Activated naive CD8-positive, alpha-beta T cell treated with anti-CD3 and anti-CD28 coated beads, Interleukin-2, amount 10 ng/mL, durations not matched to agents 7 days and 5 days (primary cell): ENCODE measurements around the gene SFR1. TPM values are rescaled to one million over a fixed set of nuclear protein-coding genes. Genes with fewer than 3 reads are reported as not detected.

ENCODE experiments used
- ATAC-seq: fragments of 150-1000 bp; cut with Tn5 transposase; one replicate; pipeline ENCODE4 v1.10.0; 2021; ENCODE audit warnings: low read depth, moderate library complexity
- POLR2A ChIA-PET: fragments of 350-600 bp; sonication (Branson Sonifier 250); formaldehyde crosslinking; loops from one replicate; lab custom pipeline; 2021; ENCODE audit warnings: antibody characterized with exemption; lab: Charles Lee
- DNase-seq: peaks from one replicate; pipeline ENCODE4 v3.0.0; 2021
- H3K27ac Mint-ChIP-seq: one replicate; pipeline ENCODE4 v1.8.0; 2022; ENCODE audit warnings: mild to moderate bottlenecking, mixed read lengths
- H3K27me3 Mint-ChIP-seq: one replicate; pipeline ENCODE4 v1.8.0; 2022; ENCODE audit warnings: mild to moderate bottlenecking, moderate library complexity, mixed read lengths
- H3K36me3 Mint-ChIP-seq: one replicate; pipeline ENCODE4 v1.8.0; 2021; ENCODE audit warnings: mild to moderate bottlenecking, mixed read lengths
- H3K4me1 Mint-ChIP-seq: one replicate; pipeline ENCODE4 v1.8.0; 2021; ENCODE audit warnings: mixed read lengths
- H3K4me3 Mint-ChIP-seq: one replicate; pipeline ENCODE4 v1.8.0; 2022; ENCODE audit warnings: mild to moderate bottlenecking, moderate library complexity, mixed read lengths
- H3K9me3 Mint-ChIP-seq: one replicate; pipeline ENCODE4 v1.8.0; 2021; ENCODE audit warnings: mixed read lengths
- total RNA-seq, 2 experiments: library from RNA; stranded (reverse); gene quantifications; one replicate each; pipeline ENCODE4 v1.2.3, GENCODE V29; 2021

The SFR1 gene
- total RNA-seq, 2 experiments from 2014 or later = 13.3 to 15.7 TPM

DNA sequence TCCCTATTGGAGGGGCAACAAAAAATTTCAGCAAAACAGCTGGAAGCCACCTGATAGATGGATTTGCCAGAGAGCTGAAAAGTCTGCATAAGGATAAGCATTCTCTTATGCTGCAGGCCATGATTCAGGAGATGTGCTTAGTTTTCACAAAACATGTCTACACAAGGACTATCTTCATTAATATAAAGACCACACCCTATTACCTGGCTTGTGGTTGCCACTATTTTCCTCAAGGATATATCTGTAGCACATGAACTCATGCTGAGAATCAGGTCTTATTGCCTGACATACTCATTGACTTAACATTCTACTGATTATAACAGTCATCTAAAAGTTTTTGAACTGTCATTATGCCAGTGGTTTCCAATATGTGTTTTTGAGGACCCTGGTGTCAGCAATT, 29.2 kb upstream of the SFR1 start:
- POLR2A ChIA-PET = no interaction called here
- ATAC-seq = no peak

DNA sequence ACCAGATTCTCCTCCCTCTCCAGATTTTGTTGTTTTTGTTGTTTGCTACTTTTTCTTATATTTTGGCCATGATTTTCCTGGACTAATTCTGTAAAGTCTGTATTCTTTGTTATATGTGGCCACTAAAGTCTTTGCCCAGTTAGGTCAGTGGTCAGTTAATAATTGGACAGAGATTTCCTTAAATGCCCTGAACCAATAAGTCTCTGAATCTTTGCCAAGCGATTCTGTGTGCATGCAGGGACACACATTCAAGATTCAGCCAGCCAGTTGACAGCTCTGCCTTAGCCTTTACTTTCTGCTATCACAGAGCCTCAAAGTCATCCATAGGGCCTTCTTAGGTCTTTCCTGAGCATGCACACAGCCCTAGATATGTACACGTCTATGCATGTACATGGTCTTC, 25.3 kb upstream of the SFR1 start:
- no peaks in the 10 kb centered on the region for H3K4me1 Mint-ChIP-seq
- no peak overlapping the region for H3K27ac Mint-ChIP-seq
- POLR2A ChIA-PET = no interaction called here
- no peak for DNase-seq
- H3K27me3 Mint-ChIP-seq = peaks cover 22% of the 10 kb centered on the region
- H3K4me3 Mint-ChIP-seq = no peak overlapping the region
- no peaks in the 10 kb centered on the region for H3K36me3 Mint-ChIP-seq
- peaks cover 2% of the 10 kb centered on the region for H3K9me3 Mint-ChIP-seq
- ATAC-seq = no peak

More for the DNA sequence above, 29.2 kb upstream of the SFR1 start:
- Mint-ChIP-seq H3K9me3 (peaks cover 2% of the 10 kb centered on the region), H3K4me1 (no peaks in the 10 kb centered on the region), H3K27me3 (peaks cover 2% of the 10 kb centered on the region), H3K27ac (no peak overlapping the region), H3K36me3 (no peaks in the 10 kb centered on the region), H3K4me3 (no peak overlapping the region)
- no peak for DNase-seq

DNA sequence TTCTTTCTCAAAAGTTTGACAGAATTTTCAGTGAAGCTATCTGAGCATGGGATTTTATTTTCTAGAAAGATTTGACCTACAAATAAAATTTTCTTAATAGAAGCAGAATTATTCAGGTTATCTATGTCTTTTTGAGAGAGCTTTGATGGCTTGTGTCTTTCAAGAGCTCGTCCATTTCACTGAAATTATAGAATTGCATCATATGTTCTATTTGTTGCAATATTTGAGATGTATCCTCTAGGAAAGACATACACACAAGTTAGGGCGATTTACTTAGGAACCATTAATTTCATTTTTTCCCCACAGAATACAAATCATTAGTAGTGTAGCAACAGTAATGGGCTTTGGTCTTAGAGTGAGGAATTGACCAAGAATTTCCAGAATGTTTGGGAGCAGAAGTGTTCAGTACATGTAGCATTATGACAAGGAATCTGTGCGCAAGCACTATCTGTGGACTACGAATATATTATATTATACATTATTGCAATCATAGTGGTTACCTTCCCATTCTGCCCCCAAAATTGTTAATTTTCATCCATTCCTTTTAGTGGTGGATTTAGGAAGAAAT, 23.5 kb upstream of the SFR1 start:
- Mint-ChIP-seq H3K4me3 (no peak overlapping the region), H3K36me3 (no peaks in the 10 kb centered on the region), H3K4me1 (no peaks in the 10 kb centered on the region), H3K9me3 (peaks cover 2% of the 10 kb centered on the region), H3K27me3 (peaks cover 33% of the 10 kb centered on the region), H3K27ac (no peak overlapping the region)
- DNase-seq (no peak), ATAC-seq (no peak)
- POLR2A ChIA-PET = no interaction called here

DNA sequence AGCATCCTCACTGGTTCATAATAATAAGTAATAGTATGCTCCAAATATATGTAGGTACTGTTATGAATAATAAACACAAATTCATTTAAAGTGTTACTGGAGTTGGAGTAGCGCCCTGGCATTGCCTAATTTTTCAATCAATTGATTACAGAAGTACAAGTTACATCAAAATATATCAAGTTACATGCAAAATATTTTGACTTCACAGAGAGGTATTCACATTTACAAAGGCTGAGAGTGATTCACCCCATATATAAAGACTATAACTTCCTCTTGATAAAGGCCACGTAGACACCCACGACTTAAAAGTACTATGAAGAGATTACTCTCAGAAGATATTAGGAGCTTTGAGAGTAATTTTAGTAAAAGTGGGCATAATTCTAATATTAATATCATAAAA, 22.7 kb upstream of the SFR1 start:
- no peak for ATAC-seq
- Mint-ChIP-seq H3K4me3 (no peak overlapping the region), H3K27me3 (peaks cover 33% of the 10 kb centered on the region), H3K36me3 (no peaks in the 10 kb centered on the region), H3K27ac (no peak overlapping the region), H3K4me1 (no peaks in the 10 kb centered on the region), H3K9me3 (peaks cover 2% of the 10 kb centered on the region)
- POLR2A ChIA-PET = no interaction called here
- no peak for DNase-seq

DNA sequence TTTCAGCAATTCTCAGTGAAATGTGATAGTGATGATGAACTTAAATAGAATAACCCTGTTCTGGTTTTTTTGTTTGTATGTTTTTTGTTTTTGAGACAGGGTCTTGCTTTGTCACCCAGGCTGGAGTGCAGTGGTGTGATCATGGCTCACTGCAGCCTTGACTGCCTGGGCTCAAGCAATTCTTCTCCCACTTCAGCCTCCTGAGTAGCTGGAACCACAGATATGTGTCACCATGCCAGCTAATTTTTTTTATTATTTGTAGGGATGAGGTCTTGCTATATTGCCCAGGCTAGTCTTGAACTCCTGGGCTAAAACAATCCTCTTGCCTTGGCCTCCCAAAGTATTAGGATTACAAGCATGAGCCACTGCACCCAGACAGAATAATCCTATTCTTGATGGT, 22.0 kb upstream of the SFR1 start:
- no peak for ATAC-seq
- no peak overlapping the region for H3K27ac Mint-ChIP-seq
- peaks cover 2% of the 10 kb centered on the region for H3K9me3 Mint-ChIP-seq
- H3K4me3 Mint-ChIP-seq = no peak overlapping the region
- H3K4me1 Mint-ChIP-seq = no peaks in the 10 kb centered on the region
- peaks cover 39% of the 10 kb centered on the region for H3K27me3 Mint-ChIP-seq
- H3K36me3 Mint-ChIP-seq = no peaks in the 10 kb centered on the region
- POLR2A ChIA-PET = no interaction called here
- no peak for DNase-seq

DNA sequence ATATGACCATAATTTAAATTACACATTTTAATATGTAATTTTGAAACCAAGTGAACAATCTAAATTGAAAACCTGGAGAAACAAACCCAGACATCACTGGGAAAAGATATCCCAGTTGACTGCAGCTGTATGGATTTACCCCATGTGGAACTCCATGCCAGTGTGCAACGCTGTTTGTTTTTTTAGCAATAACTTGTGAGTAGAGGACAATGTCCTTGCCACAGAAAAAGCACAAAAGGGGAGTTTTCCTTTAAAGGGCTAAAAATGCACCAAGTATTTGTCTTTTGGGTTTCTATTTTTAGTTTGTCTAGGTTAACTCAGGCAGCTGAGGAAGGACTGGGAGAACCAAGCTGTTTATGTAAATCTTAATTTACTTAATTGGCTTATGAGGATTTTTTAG, 21.2 kb upstream of the SFR1 start:
- POLR2A ChIA-PET = interaction anchor here (1.0 kb wide), 1 partner anchor 69 kb away, joined by 4 read pairs; no protein-coding TSS in a partner anchor
- H3K27ac Mint-ChIP-seq = no peak overlapping the region
- H3K4me3 Mint-ChIP-seq = no peak overlapping the region
- H3K4me1 Mint-ChIP-seq = no peaks in the 10 kb centered on the region
- ATAC-seq (no peak), DNase-seq (no peak)
- H3K36me3 Mint-ChIP-seq = no peaks in the 10 kb centered on the region
- H3K27me3 Mint-ChIP-seq = peaks cover 39% of the 10 kb centered on the region
- H3K9me3 Mint-ChIP-seq = peaks cover 2% of the 10 kb centered on the region

DNA sequence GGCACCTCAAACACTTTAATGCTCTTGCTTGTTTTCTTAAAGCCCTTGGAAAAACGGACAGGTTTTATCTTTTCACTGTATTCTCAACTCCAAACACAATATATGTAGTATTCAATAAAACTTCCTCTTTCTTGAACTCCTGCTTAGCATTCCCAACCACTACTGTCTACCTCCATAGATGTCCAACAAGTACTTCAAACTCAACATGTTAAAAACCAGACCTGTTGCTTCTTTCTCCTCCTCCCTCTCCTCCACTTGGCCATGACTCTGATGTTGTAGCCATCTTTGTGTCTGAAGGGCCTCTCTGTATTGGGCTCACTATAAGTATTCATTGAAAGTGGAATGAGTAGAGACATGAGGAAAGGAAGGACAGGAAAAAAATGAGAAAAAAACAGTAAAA, 20.1 kb upstream of the SFR1 start:
- peaks cover 39% of the 10 kb centered on the region for H3K27me3 Mint-ChIP-seq

DNA sequence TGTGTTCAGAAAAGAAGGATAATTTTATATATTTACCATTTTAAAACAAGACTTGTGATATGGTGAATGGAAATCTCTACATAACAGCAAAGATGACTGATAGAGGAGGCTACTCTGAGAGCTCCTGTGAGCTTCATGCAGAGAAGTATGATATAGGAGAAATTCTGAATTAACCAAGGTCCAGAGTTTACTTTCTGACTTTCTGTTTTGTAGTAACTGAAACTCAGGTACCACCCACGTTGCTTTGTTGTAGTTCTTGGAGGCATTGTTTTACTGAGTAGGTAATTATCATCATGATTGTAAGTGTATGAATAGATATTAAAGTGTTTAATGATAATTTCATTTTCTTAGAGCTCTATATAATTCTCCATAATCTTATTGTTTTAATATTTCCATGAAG, 18.0 kb upstream of the SFR1 start:
- Mint-ChIP-seq H3K9me3 (no peaks in the 10 kb centered on the region), H3K4me1 (no peaks in the 10 kb centered on the region), H3K27ac (no peak overlapping the region), H3K36me3 (no peaks in the 10 kb centered on the region), H3K27me3 (peaks cover 30% of the 10 kb centered on the region), H3K4me3 (no peak overlapping the region)
- POLR2A ChIA-PET = no interaction called here
- ATAC-seq (no peak), DNase-seq (no peak)

More for the DNA sequence above, 20.1 kb upstream of the SFR1 start:
- POLR2A ChIA-PET = no interaction called here
- DNase-seq (no peak), ATAC-seq (no peak)
- H3K36me3 Mint-ChIP-seq = no peaks in the 10 kb centered on the region
- no peak overlapping the region for H3K27ac Mint-ChIP-seq
- H3K4me1 Mint-ChIP-seq = no peaks in the 10 kb centered on the region
- H3K4me3 Mint-ChIP-seq = no peak overlapping the region
- H3K9me3 Mint-ChIP-seq = no peaks in the 10 kb centered on the region

DNA sequence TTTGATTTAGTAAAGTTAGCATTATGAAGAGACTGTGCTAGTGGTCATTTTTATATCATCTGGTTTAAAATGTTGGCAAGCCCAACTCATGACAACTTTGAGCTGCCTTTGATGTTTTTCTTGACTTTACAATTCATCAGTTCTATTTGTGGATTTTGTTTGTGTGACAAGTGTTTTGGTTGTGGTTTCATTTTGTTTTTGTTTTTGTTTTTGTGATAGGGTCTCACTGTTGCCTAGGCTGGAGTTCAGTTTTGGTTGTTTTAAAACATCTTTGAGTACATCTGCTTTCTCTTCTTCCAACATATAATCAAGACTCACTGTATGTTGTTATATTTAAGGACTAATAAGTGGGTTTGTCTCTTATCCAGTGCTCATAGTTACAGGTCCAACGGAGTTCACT, 17.6 kb upstream of the SFR1 start:
- Mint-ChIP-seq H3K4me3 (no peak overlapping the region), H3K27ac (no peak overlapping the region), H3K9me3 (no peaks in the 10 kb centered on the region), H3K27me3 (peaks cover 27% of the 10 kb centered on the region), H3K36me3 (no peaks in the 10 kb centered on the region), H3K4me1 (no peaks in the 10 kb centered on the region)
- no peak for DNase-seq
- POLR2A ChIA-PET = no interaction called here
- no peak for ATAC-seq

DNA sequence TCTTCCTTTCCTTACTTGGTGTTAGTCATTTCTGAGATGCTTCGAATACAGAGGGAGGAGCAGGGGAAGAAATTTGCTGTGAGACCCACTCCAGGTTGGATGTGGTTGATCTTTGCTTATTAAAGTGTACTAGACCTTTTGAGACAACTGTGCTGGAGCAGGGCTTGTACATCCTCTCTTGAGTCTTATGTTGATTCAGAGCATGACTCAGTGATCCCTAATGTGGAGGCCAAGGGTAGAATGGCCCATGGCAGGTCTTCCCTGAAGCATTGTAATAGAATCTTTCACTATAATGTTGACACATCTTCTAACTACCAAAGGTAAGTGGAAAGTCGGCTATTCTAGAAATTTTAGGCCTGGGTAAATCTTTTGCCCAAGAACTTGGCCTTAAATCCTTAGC, 17.0 kb upstream of the SFR1 start:
- H3K36me3 Mint-ChIP-seq = no peaks in the 10 kb centered on the region
- peaks cover 27% of the 10 kb centered on the region for H3K27me3 Mint-ChIP-seq
- no peak for ATAC-seq
- H3K9me3 Mint-ChIP-seq = no peaks in the 10 kb centered on the region
- POLR2A ChIA-PET = no interaction called here
- DNase-seq = no peak
- no peak overlapping the region for H3K4me3 Mint-ChIP-seq
- H3K27ac Mint-ChIP-seq = no peak overlapping the region
- H3K4me1 Mint-ChIP-seq = no peaks in the 10 kb centered on the region

DNA sequence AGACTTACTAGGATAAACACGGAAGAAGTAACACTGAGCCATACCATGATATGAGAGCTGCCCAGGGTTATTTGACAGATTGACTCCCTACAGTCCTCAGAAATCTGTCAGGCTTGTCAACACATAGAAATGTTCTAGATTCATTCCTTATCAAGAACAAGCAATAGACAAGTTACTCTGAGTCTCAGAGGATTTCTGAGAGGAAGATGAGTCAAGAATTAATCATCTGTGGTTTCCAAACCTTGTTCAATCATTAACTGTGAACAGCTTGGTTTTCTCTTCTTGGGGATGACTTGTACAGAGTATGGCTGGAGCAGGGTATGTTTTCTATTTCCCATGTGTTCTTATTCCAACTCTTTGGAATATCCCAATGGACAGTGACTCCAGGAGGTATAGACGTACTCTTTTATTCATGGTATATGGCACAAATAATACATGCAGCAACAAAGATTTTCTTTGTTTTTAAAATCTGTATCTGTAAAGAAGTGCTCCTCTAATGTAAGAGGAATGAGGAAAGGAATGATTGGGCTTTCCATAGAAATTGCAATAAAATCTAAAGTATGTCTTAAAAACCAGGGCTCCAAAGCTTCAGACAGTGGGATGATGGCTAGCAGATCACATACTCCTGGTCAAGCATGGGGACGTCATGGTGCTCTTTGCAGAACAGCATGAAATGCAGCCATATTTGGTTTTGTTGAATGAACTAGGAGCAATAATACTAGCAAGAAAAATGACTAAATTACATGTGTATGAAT, 11.9 kb upstream of the SFR1 start:
- Mint-ChIP-seq H3K36me3 (no peaks in the 10 kb centered on the region), H3K27ac (no peak overlapping the region), H3K4me1 (peaks cover 9% of the 10 kb centered on the region), H3K9me3 (peaks cover 1% of the 10 kb centered on the region), H3K27me3 (peaks cover 13% of the 10 kb centered on the region), H3K4me3 (no peak overlapping the region)
- DNase-seq (no peak), ATAC-seq (no peak)
- POLR2A ChIA-PET = interaction anchor here (2.3 kb wide), 1 partner anchor 11 kb away, joined by 11 read pairs; the partner anchor contains the start of gene SFR1

DNA sequence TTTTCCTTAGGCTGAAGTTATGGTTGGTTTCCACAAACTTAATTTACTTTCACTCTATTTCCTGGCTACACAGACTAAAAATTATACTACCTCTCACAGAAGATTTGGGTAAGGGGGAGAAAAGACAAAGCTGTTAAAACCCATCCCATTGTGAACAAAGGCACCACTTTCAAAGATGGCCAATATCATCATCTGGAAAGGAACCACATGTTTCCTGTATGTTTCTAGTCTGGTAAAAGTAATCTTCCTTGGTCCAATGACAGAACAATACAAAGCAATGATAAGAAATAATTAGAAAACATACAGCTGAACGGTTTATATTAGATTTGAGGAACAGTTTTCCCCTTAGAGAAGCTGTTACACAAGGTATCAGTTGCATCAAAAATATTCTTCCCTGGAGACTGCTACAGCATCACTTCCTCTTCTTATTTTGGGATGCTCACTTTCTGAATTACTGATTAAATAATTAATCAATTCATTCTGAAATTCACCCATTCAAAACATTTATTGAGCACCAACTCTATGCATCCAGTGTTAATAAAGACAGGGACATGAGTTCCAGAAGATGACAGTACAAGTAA, 8.5 kb upstream of the SFR1 start:
- no peak overlapping the region for H3K27ac Mint-ChIP-seq
- POLR2A ChIA-PET = no interaction called here

DNA sequence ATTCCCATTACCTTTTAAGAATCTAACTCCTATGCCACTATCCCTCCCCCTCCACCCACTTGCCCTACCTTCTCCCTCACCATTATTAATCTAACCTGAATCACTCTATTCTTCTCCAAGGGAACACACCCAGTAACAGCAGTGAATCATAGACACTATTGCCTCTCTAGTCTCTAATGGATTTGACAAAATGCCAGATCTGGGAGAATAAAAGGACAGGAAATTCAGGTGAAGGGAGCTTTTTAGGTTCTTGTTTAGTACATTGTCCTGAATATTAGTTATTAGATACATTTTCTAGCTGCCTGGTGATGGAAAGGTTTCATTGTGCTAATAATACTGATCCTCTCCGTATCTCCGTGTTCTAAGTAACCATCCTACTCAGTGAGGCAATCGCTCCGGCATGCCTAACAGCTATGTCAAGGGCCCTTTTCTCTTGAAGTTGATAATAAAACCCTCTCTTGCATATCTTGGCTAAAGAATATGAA, 4.1 kb upstream of the SFR1 start:
- Mint-ChIP-seq H3K9me3 (no peaks in the 10 kb centered on the region), H3K27me3 (peaks cover 23% of the 10 kb centered on the region), H3K4me1 (peaks cover 14% of the 10 kb centered on the region), H3K36me3 (no peaks in the 10 kb centered on the region), H3K4me3 (no peak overlapping the region), H3K27ac (no peak overlapping the region)
- POLR2A ChIA-PET = interaction anchor here (0.6 kb wide), 1 partner anchor 201 kb away, joined by 4 read pairs; no protein-coding TSS in a partner anchor
- DNase-seq = no peak
- no peak for ATAC-seq

More for the DNA sequence above, 8.5 kb upstream of the SFR1 start:
- H3K27me3 Mint-ChIP-seq = peaks cover 26% of the 10 kb centered on the region
- ATAC-seq (no peak), DNase-seq (no peak)
- peaks cover 9% of the 10 kb centered on the region for H3K4me1 Mint-ChIP-seq
- peaks cover 1% of the 10 kb centered on the region for H3K9me3 Mint-ChIP-seq
- H3K36me3 Mint-ChIP-seq = no peaks in the 10 kb centered on the region
- H3K4me3 Mint-ChIP-seq = no peak overlapping the region
